GM13976 (cell line): Measurements from ENCODE around the gene APLF.

Experiments
- DNase-seq: peaks from one replicate; pipeline ENCODE4 v3.0.0; 2012; ENCODE audit warnings: low spot score
- CTCF ChIP-seq: IDR thresholded peaks from 2 replicates; pipeline ENCODE4 v1.5.1; 2012; ENCODE audit warnings: borderline replicate concordance, mild to moderate bottlenecking; ENCODE audit not compliant: insufficient read depth; ENCODE audit errors: extremely low read depth, missing control alignments, control extremely low read depth
- in situ Hi-C: fragments of 300-500 bp; cut with MboI; formaldehyde crosslinking; loops from one replicate; pipeline ENCODE4 v1.12.0; 2022; ENCODE audit warnings: low sequenced_read_pairs, mixed read lengths, inconsistent platforms; ENCODE audit not compliant: unreplicated experiment

The APLF gene

GRCh38 chr2:68467077-68467960, at the start of gene APLF, which contains the start of gene FBXO48:
Gene APLF (plus strand): TSS chr2:68467585. CDS start chr2:68467732, 147 bp downstream.
Gene FBXO48 (minus strand): TSS chr2:68467294. CDS start chr2:68465145, 2,149 bp downstream.
- in situ Hi-C loops, result no loop called here
- no peak for TF ChIP-seq CTCF
- DNase-seq, result peak; percentile 97

GRCh38 chr2:68417926-68418325, 49.5 kb upstream of the APLF start:
- in situ Hi-C loops, result no loop called here
- TF ChIP-seq CTCF, result no peak
- no peak for DNase-seq

- in situ Hi-C loops, result no loop called here
- DNase-seq, result no peak
- no peak for TF ChIP-seq CTCF
Measured at GRCh38 chr2:68418419-68418818, 49.0 kb upstream of the APLF start.

GRCh38 chr2:68418855-68419254, 48.5 kb upstream of the APLF start:
- TF ChIP-seq CTCF, result no peak
- no peak for DNase-seq
- in situ Hi-C loops, result no loop called here

- no peak for DNase-seq
- in situ Hi-C loops, result no loop called here
- TF ChIP-seq CTCF, result no peak
Measured at GRCh38 chr2:68420254-68420910, 47.0 kb upstream of the APLF start.

GRCh38 chr2:68423966-68424650, 43.3 kb upstream of the APLF start:
- in situ Hi-C loops, result no loop called here
- DNase-seq, result peak; percentile 57
- TF ChIP-seq CTCF, result no peak
